ENCODE results near the gene RAB5B. TPM values are rescaled to one million over a fixed set of nuclear protein-coding genes. Genes with fewer than 3 reads are reported as not detected.

Gene RAB5B
- total and polyA plus RNA-seq, 4 donors = 58.4 to 126 (median 101) TPM

- Histone ChIP-seq H3K9me3 (ENCODE audit: control insufficient read depth, low read length) (no peaks in the 10 kb centered on the region), H3K36me3 (ENCODE audit: control insufficient read depth in 1 of 2, insufficient read depth in 2 of 2, low read length in 1 of 2) (peaks cover 0 to 3% of the 10 kb centered on the region in 2 donors), H3K4me1 (ENCODE audit: control insufficient read depth in 1 of 2, insufficient read depth in 2 of 2, low read length in 2 of 2) (no peaks in the 10 kb centered on the region), H3K27me3 (ENCODE audit: control insufficient read depth in 1 of 2, insufficient read depth in 2 of 2, low read length in 1 of 2) (no peaks in the 10 kb centered on the region), H3K4me3 (ENCODE audit: low read length in 2 of 2) (no peak overlapping the region), H3K27ac (ENCODE audit: low read depth in 1 of 2, low read length in 2 of 2) (no peak overlapping the region)
- ATAC-seq (ENCODE audit: low FRiP score) (no peak), DNase-seq (no peak)
- intact Hi-C loops (cut with DNase I) = no loop called here
- 61 to 63% methylated on average over 2 of the region's 2 CpGs for WGBS, 2 donors
Observed at GRCh38 chr12:56021889-56022497, 48.1 kb downstream of the RAB5B start.

- DNase-seq (no peak), ATAC-seq (ENCODE audit: low FRiP score) (no peak)
- H3K36me3 ChIP-seq (ENCODE audit: control insufficient read depth in 1 of 2, insufficient read depth in 2 of 2, low read length in 1 of 2) = peaks cover 0 to 2% of the 10 kb centered on the region in 2 donors
- intact Hi-C loops (cut with DNase I) = no loop called here
- no peaks in the 10 kb centered on the region for H3K4me1 ChIP-seq (ENCODE audit: control insufficient read depth in 1 of 2, insufficient read depth in 2 of 2, low read length in 2 of 2)
- H3K27me3 ChIP-seq (ENCODE audit: control insufficient read depth in 1 of 2, insufficient read depth in 2 of 2, low read length in 1 of 2) = no peaks in the 10 kb centered on the region
- WGBS, 2 donors = 65 to 72% methylated on average over 3 to 5 of the region's 5 CpGs
- H3K9me3 ChIP-seq (ENCODE audit: control insufficient read depth, low read length) = no peaks in the 10 kb centered on the region
- H3K4me3 ChIP-seq (ENCODE audit: low read length in 2 of 2) = no peak overlapping the region
- H3K27ac ChIP-seq (ENCODE audit: low read depth in 1 of 2, low read length in 2 of 2) = no peak overlapping the region
Observed at GRCh38 chr12:56028511-56029165, 54.8 kb downstream of the RAB5B start.

GRCh38 chr12:56029166-56029519, 55.3 kb downstream of the RAB5B start:
- Histone ChIP-seq H3K4me3 (ENCODE audit: low read length in 2 of 2) (no peak overlapping the region), H3K27me3 (ENCODE audit: control insufficient read depth in 1 of 2, insufficient read depth in 2 of 2, low read length in 1 of 2) (no peaks in the 10 kb centered on the region), H3K36me3 (ENCODE audit: control insufficient read depth in 1 of 2, insufficient read depth in 2 of 2, low read length in 1 of 2) (peaks cover 0 to 2% of the 10 kb centered on the region in 2 donors), H3K27ac (ENCODE audit: low read depth in 1 of 2, low read length in 2 of 2) (no peak overlapping the region), H3K4me1 (ENCODE audit: control insufficient read depth in 1 of 2, insufficient read depth in 2 of 2, low read length in 2 of 2) (no peaks in the 10 kb centered on the region), H3K9me3 (ENCODE audit: control insufficient read depth, low read length) (no peaks in the 10 kb centered on the region)
- intact Hi-C loops (cut with DNase I) = no loop called here
- no peak for ATAC-seq (ENCODE audit: low FRiP score)
- no peak for DNase-seq

GRCh38 chr12:56029666-56030293, 55.9 kb downstream of the RAB5B start:
- Histone ChIP-seq H3K9me3 (ENCODE audit: control insufficient read depth, low read length) (no peaks in the 10 kb centered on the region), H3K4me1 (ENCODE audit: control insufficient read depth in 1 of 2, insufficient read depth in 2 of 2, low read length in 2 of 2) (no peaks in the 10 kb centered on the region), H3K4me3 (ENCODE audit: low read length in 2 of 2) (no peak overlapping the region), H3K36me3 (ENCODE audit: control insufficient read depth in 1 of 2, insufficient read depth in 2 of 2, low read length in 1 of 2) (peaks cover 0 to 3% of the 10 kb centered on the region in 2 donors), H3K27me3 (ENCODE audit: control insufficient read depth in 1 of 2, insufficient read depth in 2 of 2, low read length in 1 of 2) (no peaks in the 10 kb centered on the region), H3K27ac (ENCODE audit: low read depth in 1 of 2, low read length in 2 of 2) (no peak overlapping the region)
- intact Hi-C loops (cut with DNase I) = loop anchor here in 1 of 2 donors (5.0 kb wide), 1 partner anchor 32 kb away; the partner anchor contains the start of gene SUOX
- ATAC-seq (ENCODE audit: low FRiP score) (no peak), DNase-seq (peak in 1 of 2 donors; percentile 60)
- WGBS, 2 donors = 70 to 75% methylated on average over 6 of the region's 6 CpGs

- H3K36me3 ChIP-seq (ENCODE audit: control insufficient read depth in 1 of 2, insufficient read depth in 2 of 2, low read length in 1 of 2) = peaks cover 0 to 5% of the 10 kb centered on the region in 2 donors
- no peaks in the 10 kb centered on the region for H3K27me3 ChIP-seq (ENCODE audit: control insufficient read depth in 1 of 2, insufficient read depth in 2 of 2, low read length in 1 of 2)
- ATAC-seq (ENCODE audit: low FRiP score) (no peak), DNase-seq (no peak)
- H3K4me3 ChIP-seq (ENCODE audit: low read length in 2 of 2) = no peak overlapping the region
- WGBS, 2 donors = 98 to 100% methylated on average over 1 of the region's 1 CpG
- H3K4me1 ChIP-seq (ENCODE audit: control insufficient read depth in 1 of 2, insufficient read depth in 2 of 2, low read length in 2 of 2) = no peaks in the 10 kb centered on the region
- intact Hi-C loops (cut with DNase I) = loop anchor here in 1 of 2 donors (5.0 kb wide), 1 partner anchor 35 kb away; the partner anchor contains the start of gene SUOX
- no peaks in the 10 kb centered on the region for H3K9me3 ChIP-seq (ENCODE audit: control insufficient read depth, low read length)
- H3K27ac ChIP-seq (ENCODE audit: low read depth in 1 of 2, low read length in 2 of 2) = no peak overlapping the region
Observed at GRCh38 chr12:56031987-56032386, 58.1 kb downstream of the RAB5B start.

- intact Hi-C loops (cut with DNase I) = loop anchor here in 1 of 2 donors (5.0 kb wide), 1 partner anchor 37 kb away; the partner anchor contains the start of gene SUOX
- Histone ChIP-seq H3K36me3 (ENCODE audit: control insufficient read depth in 1 of 2, insufficient read depth in 2 of 2, low read length in 1 of 2) (peaks cover 0 to 6% of the 10 kb centered on the region in 2 donors), H3K27me3 (ENCODE audit: control insufficient read depth in 1 of 2, insufficient read depth in 2 of 2, low read length in 1 of 2) (no peaks in the 10 kb centered on the region), H3K9me3 (ENCODE audit: control insufficient read depth, low read length) (no peaks in the 10 kb centered on the region), H3K4me3 (ENCODE audit: low read length in 2 of 2) (no peak overlapping the region), H3K27ac (ENCODE audit: low read depth in 1 of 2, low read length in 2 of 2) (no peak overlapping the region), H3K4me1 (ENCODE audit: control insufficient read depth in 1 of 2, insufficient read depth in 2 of 2, low read length in 2 of 2) (no peaks in the 10 kb centered on the region)
- DNase-seq (no peak), ATAC-seq (ENCODE audit: low FRiP score) (no peak)
- WGBS, 2 donors = 88 to 90% methylated on average over 21 of the region's 21 CpGs
Observed at GRCh38 chr12:56034586-56035332, 60.9 kb downstream of the RAB5B start.

- H3K4me1 ChIP-seq (ENCODE audit: control insufficient read depth in 1 of 2, insufficient read depth in 2 of 2, low read length in 2 of 2) = no peaks in the 10 kb centered on the region
- intact Hi-C loops (cut with DNase I) = no loop called here
- no peak overlapping the region for H3K4me3 ChIP-seq (ENCODE audit: low read length in 2 of 2)
- no peaks in the 10 kb centered on the region for H3K9me3 ChIP-seq (ENCODE audit: control insufficient read depth, low read length)
- peaks cover 0 to 6% of the 10 kb centered on the region in 2 donors for H3K36me3 ChIP-seq (ENCODE audit: control insufficient read depth in 1 of 2, insufficient read depth in 2 of 2, low read length in 1 of 2)
- no peak for ATAC-seq (ENCODE audit: low FRiP score)
- no peak overlapping the region for H3K27ac ChIP-seq (ENCODE audit: low read depth in 1 of 2, low read length in 2 of 2)
- H3K27me3 ChIP-seq (ENCODE audit: control insufficient read depth in 1 of 2, insufficient read depth in 2 of 2, low read length in 1 of 2) = no peaks in the 10 kb centered on the region
- DNase-seq = no peak
- WGBS, 2 donors = 69 to 72% methylated on average over 2 of the region's 2 CpGs
Observed at GRCh38 chr12:56037161-56037560, 63.3 kb downstream of the RAB5B start.

- peaks cover 2 to 3% of the 10 kb centered on the region in 2 donors for H3K4me1 ChIP-seq (ENCODE audit: control insufficient read depth in 1 of 2, insufficient read depth in 2 of 2, low read length in 2 of 2)
- 36 to 46% methylated on average over 2 of the region's 2 CpGs for WGBS, 2 donors
- H3K36me3 ChIP-seq (ENCODE audit: control insufficient read depth in 1 of 2, insufficient read depth in 2 of 2, low read length in 1 of 2) = peaks cover 0 to 5% of the 10 kb centered on the region in 2 donors
- H3K27me3 ChIP-seq (ENCODE audit: control insufficient read depth in 1 of 2, insufficient read depth in 2 of 2, low read length in 1 of 2) = no peaks in the 10 kb centered on the region
- H3K9me3 ChIP-seq (ENCODE audit: control insufficient read depth, low read length) = no peaks in the 10 kb centered on the region
- no peak overlapping the region for H3K4me3 ChIP-seq (ENCODE audit: low read length in 2 of 2)
- ATAC-seq (ENCODE audit: low FRiP score) (no peak), DNase-seq (no peak)
- H3K27ac ChIP-seq (ENCODE audit: low read depth in 1 of 2, low read length in 2 of 2) = no peak overlapping the region
- intact Hi-C loops (cut with DNase I) = no loop called here
Observed at GRCh38 chr12:56038022-56038655, 64.3 kb downstream of the RAB5B start.
